Measurements from ENCODE around the gene ERCC2. TPM values are rescaled to one million over a fixed set of nuclear protein-coding genes. Genes with fewer than 3 reads are reported as not detected.

The ERCC2 gene
- total and polyA plus RNA-seq, 2 of the 8 experiments (the other 6 are each of a cell fraction or from before 2014, with no cell fraction given), result 107 to 117 TPM

DNA sequence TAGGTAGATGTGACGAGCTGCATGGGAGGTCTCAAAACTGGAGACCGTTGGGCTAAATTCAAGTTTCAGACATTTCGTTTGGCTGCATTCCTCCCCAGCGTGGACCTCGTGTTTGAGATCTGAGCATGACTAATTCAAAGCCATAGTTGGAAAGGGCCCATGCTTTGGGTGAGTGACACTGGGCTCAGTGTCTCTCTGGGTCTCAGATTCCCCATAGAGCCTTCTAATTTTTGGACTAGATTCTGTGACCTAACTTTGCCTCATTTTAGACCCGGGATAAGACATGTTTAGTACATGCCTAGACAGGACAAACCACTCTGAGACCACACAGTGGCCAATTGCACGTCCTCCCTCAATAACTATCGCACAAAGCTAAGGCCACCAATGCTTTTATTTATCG is 64.3 kb downstream of the ERCC2 start:
- no peak overlapping the region for H3K23ac ChIP-seq (ENCODE audit: insufficient read length)
- H2AFZ ChIP-seq (ENCODE audit: low read length), result no peak overlapping the region
- peaks cover 0 to 13% (median 10%) of the 10 kb centered on the region in 4 experiments; a peak in 3 of 7 replicates for H3K27me3 ChIP-seq (replicated peaks in 1 of 4; ENCODE audit: control insufficient read depth in 3 of 4, extremely low read depth in 1 of 4, insufficient read depth in 3 of 4, low read length in 3 of 4)
- no peak overlapping the region for H2BK12ac ChIP-seq (ENCODE audit: low read depth, low read length)
- H2AK5ac ChIP-seq (ENCODE audit: low read depth, low read length), result peak overlapping the region; percentile 86; the same call in 1 of the 2 replicates
- no peak overlapping the region for H2BK15ac ChIP-seq (ENCODE audit: low read length)
- no peak for FAIRE-seq
- H4K20me1 ChIP-seq (replicated peaks in 1 of 2; ENCODE audit: control insufficient read depth in 1 of 2, insufficient read depth in 2 of 2, low read length in 2 of 2), result no peaks in the 10 kb centered on the region
- no peaks in the 10 kb centered on the region; a peak in 2 of 7 replicates for H3K4me1 ChIP-seq (replicated peaks in 1 of 4; ENCODE audit: control insufficient read depth in 3 of 4, insufficient read depth in 4 of 4, low read length in 3 of 4)
- H3K4me2 ChIP-seq (ENCODE audit: insufficient read depth in 1 of 2, low read depth in 2 of 2, low read length in 2 of 2), result peak overlapping the region in 1 of 2 experiments; percentile 42; a peak in 1 of 4 replicates
- H3K79me1 ChIP-seq (ENCODE audit: low read depth, low read length), result no peaks in the 10 kb centered on the region
- no peak overlapping the region for H3K4me3 ChIP-seq (ENCODE audit: extremely low read depth in 1 of 4, insufficient read depth in 2 of 4, low read depth in 3 of 4, low read length in 4 of 4)
- no peak overlapping the region for H2BK20ac ChIP-seq (ENCODE audit: low read length)
- no peak overlapping the region for H3K4ac ChIP-seq (replicated peaks; ENCODE audit: insufficient read length, low read depth, low read length)
- no peak overlapping the region for H3K9ac ChIP-seq (replicated peaks in 1 of 4; ENCODE audit: extremely low read depth in 1 of 4, low read depth in 3 of 4, low read length in 3 of 4)
- no peak overlapping the region for H3K14ac ChIP-seq (ENCODE audit: insufficient read length)
- H4K5ac ChIP-seq (ENCODE audit: insufficient read length, low read depth, low read length), result no peak overlapping the region
- H3K56ac ChIP-seq (replicated peaks; ENCODE audit: insufficient read length, low read depth, low read length), result no peak overlapping the region
- H2BK120ac ChIP-seq (replicated peaks; ENCODE audit: low read depth, low read length), result no peak overlapping the region
- H4K8ac ChIP-seq (ENCODE audit: extremely low read depth, insufficient read depth, low read length), result no peak overlapping the region
- CTCF ChIA-PET (ENCODE audit: partially characterized antibody), result interaction anchor here (0.9 to 1.9 kb wide), 4 partner anchors 10 to 67 kb away, joined by 3 to 7 read pairs (median 3); no protein-coding TSS in a partner anchor
- POLR2A ChIA-PET (ENCODE audit: partially characterized antibody), result interaction anchor here (1.4 to 1.6 kb wide), 2 partner anchors 19 to 187 kb away, joined by 3 to 4 read pairs; no protein-coding TSS in a partner anchor
- H3K27ac ChIP-seq (ENCODE audit: low read depth, low read length), result no peak overlapping the region
- H3K36me3 ChIP-seq (ENCODE audit: control insufficient read depth in 2 of 4, insufficient read depth in 4 of 4, low read length in 3 of 4), result no peaks in the 10 kb centered on the region; a peak in 1 of 8 replicates
- H3K9me3 ChIP-seq (ENCODE audit: insufficient read depth in 2 of 2, low read depth in 1 of 2, low read length in 1 of 2), result no peaks in the 10 kb centered on the region
- H3K23me2 ChIP-seq (ENCODE audit: low read depth, low read length), result no peaks in the 10 kb centered on the region
- 0 out of 2 replicates have a peak overlapping the region, but pooled peaks have one; percentile 60 for H3K18ac ChIP-seq (ENCODE audit: extremely low read depth, low read length)
- no peak for DNase-seq (ENCODE audit: low read depth in 1 of 2, low spot score in 2 of 2)
- no peak overlapping the region for H2BK5ac ChIP-seq (ENCODE audit: low read depth, low read length)
- TF ChIP-seq CREB1 (IDR thresholded peaks at IDR 0.05) (no peak), SUZ12 (IDR thresholded peaks at IDR 0.05; ENCODE audit: low read length) (no peak), KDM1A (IDR thresholded peaks at IDR 0.05; ENCODE audit: borderline replicate concordance, low read length) (no peak), TCF12 (IDR thresholded peaks at IDR 0.05; ENCODE audit: low read depth, low read length) (no peak), TAF1 (IDR thresholded peaks at IDR 0.05; ENCODE audit: low read depth, low read length) (no peak), BRCA1 (IDR thresholded peaks at IDR 0.05; ENCODE audit: low read depth, low read length) (no peak), CHD2 (IDR thresholded peaks at IDR 0.05; ENCODE audit: low read length) (no peak), SP4 (IDR thresholded peaks at IDR 0.05; ENCODE audit: low read length) (no peak), ZNF274 (IDR thresholded peaks at IDR 0.05; ENCODE audit: borderline replicate concordance, extremely low read depth, low read length) (no peak), JUN (IDR thresholded peaks at IDR 0.05; ENCODE audit: low read depth, low read length) (no peak)
- H4K91ac ChIP-seq (replicated peaks; ENCODE audit: insufficient read length, low read length), result no peak overlapping the region
- no peaks in the 10 kb centered on the region for H3K79me2 ChIP-seq (ENCODE audit: control insufficient read depth in 1 of 2, insufficient read depth in 2 of 2, low read length in 2 of 2)
- WGBS, 2 experiments (ENCODE audit: extremely low coverage in 1 of 2, insufficient coverage in 1 of 2, insufficient read length in 1 of 2, insufficient replicate concordance in 2 of 2, low coverage in 1 of 2, low lambda C conversion rate in 2 of 2, missing lambda C conversion rate in 1 of 2), result 83% methylated on average over 9 of the region's 9 CpGs; no CpG with 5 or more reads in 1 of the 2 experiments
